Mesendoderm (in vitro differentiated cells): ENCODE results near the gene PLAU.
A peak's percentile ranks its signal among the peaks of the same experiment; 100 is the strongest.

ENCODE experiments used
- DNase-seq: peaks from one replicate; pipeline ENCODE4 v3.0.0; 2013
- H2AK5ac ChIP-seq: 2 replicates; pipeline ENCODE4 v1.6.1; 2013; ENCODE audit warnings: low read length, inconsistent platforms
- H2BK120ac ChIP-seq: 2 replicates; pipeline ENCODE4 v1.6.1; 2013; ENCODE audit warnings: low read depth, mild to moderate bottlenecking, low read length, moderate library complexity, mixed read lengths
- H2BK15ac ChIP-seq: replicated peaks from 2 replicates; pipeline ENCODE4 v1.6.1; 2013; ENCODE audit warnings: low read depth, mild to moderate bottlenecking, moderate library complexity
- H2BK5ac ChIP-seq: 2 replicates; pipeline ENCODE4 v1.6.1; 2013; ENCODE audit warnings: low read length, inconsistent platforms
- H3K18ac ChIP-seq: 2 replicates; pipeline ENCODE4 v1.6.1; 2013; ENCODE audit warnings: mild to moderate bottlenecking, low read length, mixed read lengths
- H3K23ac ChIP-seq: one replicate; pipeline ENCODE4 v1.6.1; 2013; ENCODE audit warnings: low read length
- H3K27ac ChIP-seq: 2 replicates; pipeline ENCODE4 v1.5.1; 2013; ENCODE audit warnings: low read depth, mild to moderate bottlenecking, inconsistent platforms, low read length, moderate library complexity
- H3K27me3 ChIP-seq: 2 replicates; pipeline ENCODE4 v1.6.1; 2013; ENCODE audit warnings: low read length, control low read depth, mild to moderate bottlenecking, inconsistent platforms; ENCODE audit not compliant: insufficient read depth, poor library complexity
- H3K36me3 ChIP-seq: 2 replicates; pipeline ENCODE4 v1.6.1; 2013; ENCODE audit warnings: low read length, inconsistent platforms; ENCODE audit not compliant: control insufficient read depth, insufficient read depth
- H3K4ac ChIP-seq: one replicate; pipeline ENCODE4 v1.6.1; 2013; ENCODE audit warnings: low read depth, mild to moderate bottlenecking, low read length, moderate library complexity
- H3K4me1 ChIP-seq: 2 replicates; pipeline ENCODE4 v1.6.1; 2013; ENCODE audit warnings: low read depth, low read length, inconsistent platforms; ENCODE audit not compliant: control insufficient read depth
- H3K4me2 ChIP-seq: 2 replicates; pipeline ENCODE4 v1.6.1; 2013; ENCODE audit warnings: low read length
- H3K4me3 ChIP-seq: 2 replicates; pipeline ENCODE4 v1.5.1; 2013; ENCODE audit warnings: mild to moderate bottlenecking, low read length
- H3K56ac ChIP-seq: one replicate; pipeline ENCODE4 v1.6.1; 2013; ENCODE audit warnings: low read length
- H3K79me1 ChIP-seq: 2 replicates; pipeline ENCODE4 v1.6.1; 2013; ENCODE audit warnings: low read length, inconsistent platforms
- H3K79me2 ChIP-seq: 2 replicates; pipeline ENCODE4 v1.6.1; 2013; ENCODE audit warnings: mild to moderate bottlenecking, low read length; ENCODE audit not compliant: control insufficient read depth, insufficient read depth
- H3K9ac ChIP-seq: 2 replicates; pipeline ENCODE4 v1.6.1; 2013; ENCODE audit warnings: low read length, inconsistent platforms
- H4K5ac ChIP-seq: one replicate; pipeline ENCODE4 v1.6.1; 2013; ENCODE audit warnings: low read length
- H4K8ac ChIP-seq: one replicate; pipeline ENCODE4 v1.6.1; 2013; ENCODE audit warnings: low read depth, mild to moderate bottlenecking, control low read depth, low read length, moderate library complexity
- WGBS: extraction: QIAGEN DNeasy Blood & Tissue Kit; methylation state at CpG from one replicate; pipeline ENCODE4 v1.1.7; 2013; ENCODE audit warnings: low lambda C conversion rate, missing lambda C conversion rate; ENCODE audit not compliant: insufficient coverage; ENCODE audit errors: extremely low coverage; 5-methylcytosine and 5-hydroxymethylcytosine counted together

PLAU gene

DNA sequence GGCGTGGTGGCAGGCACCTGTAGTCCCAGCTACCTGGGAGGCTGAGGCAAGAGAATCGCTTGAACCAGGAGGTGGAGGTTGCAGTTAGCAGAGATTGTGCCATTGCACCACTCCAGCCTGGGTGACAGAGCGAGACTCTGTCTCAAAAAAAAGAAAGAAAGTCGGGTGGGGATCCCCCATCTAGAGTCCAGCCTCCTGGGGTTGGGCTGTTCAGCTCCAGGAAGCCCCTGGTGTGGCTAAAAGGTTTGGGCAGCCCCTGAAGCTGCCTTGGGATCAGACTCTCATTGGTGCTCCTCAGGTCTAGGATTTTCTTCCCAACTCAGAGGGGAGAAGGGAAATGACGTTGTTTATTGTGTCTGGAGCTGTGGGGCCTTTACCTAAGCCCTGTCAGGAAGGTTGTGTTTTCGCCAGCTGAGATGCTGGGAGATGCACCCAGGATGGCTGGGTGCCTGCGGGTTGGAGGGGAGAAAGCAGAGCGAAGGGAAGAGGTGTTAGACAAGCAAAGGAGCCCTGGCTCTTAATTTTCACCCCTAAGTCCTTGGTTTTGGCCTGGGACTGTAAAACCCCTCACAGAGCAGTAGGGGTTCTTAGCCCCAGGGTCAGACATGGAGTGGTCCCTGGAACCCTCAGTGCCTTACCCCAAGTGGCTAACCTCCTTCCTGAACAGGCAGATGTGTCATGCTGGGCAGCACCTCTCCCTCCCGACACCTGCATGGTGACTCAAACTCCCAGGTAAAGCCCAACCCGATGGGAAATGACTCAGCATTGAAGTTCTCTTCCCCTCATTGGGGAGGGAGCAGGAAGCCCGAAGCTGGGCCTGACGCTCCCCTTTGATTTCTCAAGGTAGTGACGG is 21.1 kb downstream of the PLAU start:
- H3K23ac ChIP-seq, result no peak overlapping the region
- DNase-seq, result peak; percentile 96
- peak overlapping the region; percentile 80 for H2BK5ac ChIP-seq
- peak overlapping the region; percentile 4 for H2BK120ac ChIP-seq
- H3K79me2 ChIP-seq, result no peaks in the 10 kb centered on the region
- H4K8ac ChIP-seq, result no peak overlapping the region
- H4K5ac ChIP-seq, result peak overlapping the region; percentile 79
- no peaks in the 10 kb centered on the region for H3K36me3 ChIP-seq
- peak overlapping the region; percentile 26 for H3K9ac ChIP-seq
- H3K27me3 ChIP-seq, result no peaks in the 10 kb centered on the region
- H3K56ac ChIP-seq, result peak overlapping the region; percentile 82
- H3K4me3 ChIP-seq, result no peak overlapping the region
- H3K4ac ChIP-seq, result peak overlapping the region; percentile 85
- peak overlapping the region; percentile 39 for H3K27ac ChIP-seq
- H3K4me1 ChIP-seq, result peaks cover 7% of the 10 kb centered on the region
- H3K18ac ChIP-seq, result peak overlapping the region; percentile 55
- H2AK5ac ChIP-seq, result peak overlapping the region; percentile 54
- H3K79me1 ChIP-seq, result no peaks in the 10 kb centered on the region
- no CpG with 5 or more reads among the region's 13 CpGs for WGBS
- H2BK15ac ChIP-seq, result no peak overlapping the region
- H3K4me2 ChIP-seq, result no peak overlapping the region

DNA sequence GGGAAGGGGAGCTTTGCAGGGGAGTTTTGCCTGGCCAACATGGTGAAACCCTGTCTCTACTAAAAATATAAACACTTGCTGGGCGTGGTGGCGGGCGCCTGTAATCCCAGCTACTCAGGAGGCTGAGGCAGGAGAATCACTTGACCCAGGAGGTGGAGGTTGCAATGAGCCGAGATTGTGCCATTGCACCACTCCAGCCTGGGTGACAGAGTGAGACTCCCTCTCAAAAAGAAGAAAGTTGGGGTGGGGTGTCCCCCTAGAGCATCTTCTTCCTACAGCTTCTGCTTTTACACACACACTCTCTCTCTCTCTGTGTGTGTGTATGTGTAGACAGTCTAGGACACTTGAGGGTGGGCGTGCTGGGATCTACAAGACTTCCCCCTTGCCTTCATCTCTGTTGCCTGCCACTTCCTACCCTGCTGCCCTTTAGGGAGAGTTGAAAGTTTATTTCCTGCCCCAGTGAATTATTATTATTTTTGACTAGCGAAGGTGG is 21.7 kb downstream of the PLAU start:
- Histone ChIP-seq H3K4me1 (peaks cover 7% of the 10 kb centered on the region), H3K36me3 (no peaks in the 10 kb centered on the region), H3K79me2 (no peaks in the 10 kb centered on the region), H3K27me3 (no peaks in the 10 kb centered on the region), H4K8ac (no peak overlapping the region), H3K9ac (no peak overlapping the region), H2BK120ac (no peak overlapping the region), H3K4ac (peak overlapping the region; percentile 64), H4K5ac (no peak overlapping the region), H3K27ac (no peak overlapping the region), H3K4me2 (no peak overlapping the region), H3K79me1 (no peaks in the 10 kb centered on the region), H2AK5ac (no peak overlapping the region), H2BK5ac (peak overlapping the region; percentile 3), H3K4me3 (no peak overlapping the region), H2BK15ac (no peak overlapping the region), H3K18ac (peak overlapping the region; percentile 7), H3K56ac (peak overlapping the region; percentile 25), H3K23ac (peak overlapping the region; percentile 15)
- DNase-seq, result no peak
- no CpG with 5 or more reads among the region's 6 CpGs for WGBS

DNA sequence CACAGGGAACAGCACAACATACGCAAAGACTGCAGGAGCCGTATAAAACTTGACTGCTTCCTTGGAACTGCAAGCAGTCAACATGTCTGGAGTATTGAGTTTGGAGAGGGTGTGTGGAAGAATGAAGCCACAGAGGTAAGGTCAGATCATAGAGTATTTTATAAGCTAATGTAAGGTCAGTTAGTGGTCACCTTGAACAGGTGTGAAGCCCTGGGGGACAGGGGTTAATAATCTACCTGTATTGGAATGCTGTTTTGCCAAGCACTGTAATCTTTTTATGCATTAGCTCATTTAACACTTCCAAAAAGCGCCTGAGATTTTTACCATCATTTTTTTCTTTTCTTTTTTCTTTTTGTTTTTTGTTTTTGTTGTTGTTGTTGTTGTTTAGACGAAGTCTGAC is 23.1 kb downstream of the PLAU start:
- H3K79me1 ChIP-seq, result no peaks in the 10 kb centered on the region
- H4K8ac ChIP-seq, result no peak overlapping the region
- no peak overlapping the region for H3K18ac ChIP-seq
- no peak overlapping the region for H3K4me2 ChIP-seq
- H3K9ac ChIP-seq, result no peak overlapping the region
- H3K27ac ChIP-seq, result no peak overlapping the region
- H3K4me1 ChIP-seq, result peaks cover 7% of the 10 kb centered on the region
- H3K56ac ChIP-seq, result no peak overlapping the region
- no peaks in the 10 kb centered on the region for H3K79me2 ChIP-seq
- H2BK120ac ChIP-seq, result no peak overlapping the region
- H3K4me3 ChIP-seq, result no peak overlapping the region
- DNase-seq, result no peak
- H3K36me3 ChIP-seq, result no peaks in the 10 kb centered on the region
- H2BK15ac ChIP-seq, result no peak overlapping the region
- no CpG with 5 or more reads among the region's 4 CpGs for WGBS
- H3K4ac ChIP-seq, result no peak overlapping the region
- no peaks in the 10 kb centered on the region for H3K27me3 ChIP-seq
- no peak overlapping the region for H2BK5ac ChIP-seq
- no peak overlapping the region for H3K23ac ChIP-seq
- no peak overlapping the region for H4K5ac ChIP-seq
- H2AK5ac ChIP-seq, result no peak overlapping the region

DNA sequence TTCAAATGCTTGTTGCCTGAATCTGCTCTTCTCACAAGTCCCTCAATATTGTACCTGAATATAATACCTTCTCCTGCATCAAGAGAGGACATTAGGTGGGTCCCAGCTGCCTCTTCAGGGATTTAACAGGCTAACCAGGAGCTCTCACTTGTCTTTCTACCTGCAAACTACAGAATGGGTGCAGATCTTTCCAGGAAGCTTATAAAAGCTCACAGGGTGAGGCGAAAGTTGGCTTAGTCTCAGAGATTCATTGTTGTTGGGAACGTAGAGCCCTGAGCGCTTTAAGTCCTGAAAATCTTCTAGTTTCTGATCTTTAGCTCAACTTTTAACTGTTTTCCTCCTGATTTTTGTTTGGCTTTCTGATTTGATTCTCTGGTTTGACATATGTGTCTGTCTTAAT is 25.0 kb downstream of the PLAU start:
- no CpG with 5 or more reads among the region's 3 CpGs for WGBS
- Histone ChIP-seq H3K4ac (no peak overlapping the region), H3K27ac (no peak overlapping the region), H2BK15ac (no peak overlapping the region), H3K56ac (no peak overlapping the region), H3K4me2 (no peak overlapping the region), H3K79me1 (no peaks in the 10 kb centered on the region), H4K5ac (no peak overlapping the region), H3K36me3 (no peaks in the 10 kb centered on the region), H3K9ac (no peak overlapping the region), H2BK120ac (no peak overlapping the region), H4K8ac (no peak overlapping the region), H2AK5ac (no peak overlapping the region), H3K27me3 (no peaks in the 10 kb centered on the region), H3K4me3 (no peak overlapping the region), H3K18ac (no peak overlapping the region), H3K23ac (no peak overlapping the region), H3K79me2 (no peaks in the 10 kb centered on the region), H2BK5ac (no peak overlapping the region), H3K4me1 (peaks cover 7% of the 10 kb centered on the region)
- no peak for DNase-seq

DNA sequence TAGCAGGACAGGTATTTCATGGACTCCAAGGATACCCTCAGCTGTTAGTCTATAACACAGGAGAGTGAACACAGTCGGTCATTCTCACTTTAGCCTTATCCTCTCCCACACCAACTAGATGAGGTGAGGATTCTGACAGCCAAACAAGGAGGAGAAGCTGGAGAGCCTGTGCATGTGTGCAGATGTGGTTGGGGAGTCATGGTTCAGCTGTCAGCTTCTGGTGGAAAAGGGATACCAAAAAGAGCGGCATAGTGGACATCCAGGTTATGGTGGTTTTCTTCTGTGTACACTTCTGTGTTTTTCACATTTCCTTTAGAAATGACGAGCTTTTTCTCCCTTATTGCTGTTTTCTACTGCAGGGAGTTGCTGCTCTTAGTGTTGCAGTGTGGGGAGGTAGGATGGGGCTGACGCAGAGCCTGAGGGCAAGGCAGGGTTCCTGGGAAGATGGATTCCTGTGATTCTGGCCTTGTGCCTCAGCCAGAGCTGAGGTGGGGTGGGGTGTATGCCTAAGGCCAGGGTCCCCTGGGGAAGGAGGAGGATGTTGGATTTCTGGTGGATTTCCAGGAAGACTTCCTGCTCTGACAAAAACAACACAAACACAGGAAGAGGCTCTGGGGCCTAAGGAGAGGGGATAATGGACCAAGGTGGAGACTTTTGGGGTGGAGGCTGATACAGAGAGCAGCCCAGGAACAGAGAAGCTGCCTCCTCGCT is 26.6 kb downstream of the PLAU start:
- H3K23ac ChIP-seq, result no peak overlapping the region
- H3K4me1 ChIP-seq, result peaks cover 2% of the 10 kb centered on the region
- no peaks in the 10 kb centered on the region for H3K27me3 ChIP-seq
- no peak overlapping the region for H2BK15ac ChIP-seq
- DNase-seq, result no peak
- no peak overlapping the region for H3K4ac ChIP-seq
- no peak overlapping the region for H3K9ac ChIP-seq
- no peaks in the 10 kb centered on the region for H3K36me3 ChIP-seq
- H4K8ac ChIP-seq, result no peak overlapping the region
- no peak overlapping the region for H2BK5ac ChIP-seq
- H2BK120ac ChIP-seq, result no peak overlapping the region
- no peak overlapping the region for H3K4me2 ChIP-seq
- H3K18ac ChIP-seq, result peak overlapping the region; percentile 10
- WGBS, result no CpG with 5 or more reads among the region's 5 CpGs
- no peak overlapping the region for H4K5ac ChIP-seq
- no peaks in the 10 kb centered on the region for H3K79me2 ChIP-seq
- no peaks in the 10 kb centered on the region for H3K79me1 ChIP-seq
- H2AK5ac ChIP-seq, result peak overlapping the region; percentile 72
- H3K56ac ChIP-seq, result peak overlapping the region; percentile 62
- no peak overlapping the region for H3K27ac ChIP-seq
- no peak overlapping the region for H3K4me3 ChIP-seq
